ENCODE data around the gene TOR4A.

The TOR4A gene

GRCh38 chr9:137277329-137278041 is at the start of gene TOR4A:
TOR4A (plus strand) TSS chr9:137277726; CDS start chr9:137278690, 964 bp downstream.
- DNase-seq (ENCODE audit: extremely low read depth in 1 of 2, low read depth in 1 of 2), result no peak

GRCh38 chr9:137227853-137228505 is 49.5 kb upstream of the TOR4A start:
- DNase-seq (ENCODE audit: extremely low read depth in 1 of 2, low read depth in 1 of 2), result no peak

- DNase-seq (ENCODE audit: extremely low read depth in 1 of 2, low read depth in 1 of 2), result no peak
Measured at GRCh38 chr9:137228506-137228967, 49.0 kb upstream of the TOR4A start.

GRCh38 chr9:137228968-137229896 is 48.3 kb upstream of the TOR4A start:
- no peak for DNase-seq (ENCODE audit: extremely low read depth in 1 of 2, low read depth in 1 of 2)

GRCh38 chr9:137229903-137230704 is 47.4 kb upstream of the TOR4A start:
- DNase-seq (ENCODE audit: extremely low read depth in 1 of 2, low read depth in 1 of 2), result no peak

GRCh38 chr9:137230705-137231371 is 46.7 kb upstream of the TOR4A start, which contains the start of gene SLC34A3:
SLC34A3 (plus strand) TSS chr9:137230901; CDS start chr9:137231703, 802 bp downstream.
- no peak for DNase-seq (ENCODE audit: extremely low read depth in 1 of 2, low read depth in 1 of 2)

GRCh38 chr9:137231372-137232039 is 46.0 kb upstream of the TOR4A start:
- no peak for DNase-seq (ENCODE audit: extremely low read depth in 1 of 2, low read depth in 1 of 2)

GRCh38 chr9:137232101-137232500 is 45.4 kb upstream of the TOR4A start:
- no peak for DNase-seq (ENCODE audit: extremely low read depth in 1 of 2, low read depth in 1 of 2)

GRCh38 chr9:137232510-137232909 is 45.0 kb upstream of the TOR4A start:
- DNase-seq (ENCODE audit: extremely low read depth in 1 of 2, low read depth in 1 of 2), result no peak

GRCh38 chr9:137233143-137233980 is 44.2 kb upstream of the TOR4A start:
- DNase-seq (ENCODE audit: extremely low read depth in 1 of 2, low read depth in 1 of 2), result no peak

GRCh38 chr9:137234055-137234697 is 43.4 kb upstream of the TOR4A start:
- no peak for DNase-seq (ENCODE audit: extremely low read depth in 1 of 2, low read depth in 1 of 2)

GRCh38 chr9:137234758-137235423 is 42.6 kb upstream of the TOR4A start:
- no peak for DNase-seq (ENCODE audit: extremely low read depth in 1 of 2, low read depth in 1 of 2)

- no peak for DNase-seq (ENCODE audit: extremely low read depth in 1 of 2, low read depth in 1 of 2)
Measured at GRCh38 chr9:137235424-137236237, 41.9 kb upstream of the TOR4A start.

- peak; percentile 83 to 89 for DNase-seq (ENCODE audit: extremely low read depth in 1 of 2, low read depth in 1 of 2)
Measured at GRCh38 chr9:137236238-137236935, 41.1 kb upstream of the TOR4A start.

- DNase-seq (ENCODE audit: extremely low read depth in 1 of 2, low read depth in 1 of 2), result no peak
Measured at GRCh38 chr9:137236936-137237421, 40.5 kb upstream of the TOR4A start.

Data from stimulated activated CD8-positive, alpha-beta memory T cell treated with anti-CD3 and anti-CD28 coated beads, Interleukin-7, amount 100 ng/mL, for 48 hours (primary cell).